Stimulated activated CD8-positive, alpha-beta memory T cell treated with anti-CD3 and anti-CD28 coated beads, Interleukin-15, amount 100 ng/mL, for 4 hours (primary cell): ENCODE measurements around the gene CDSN.

Experiments used
- DNase-seq, 2 donors: peaks; one replicate each; pipeline ENCODE4 v3.0.0-alpha.2; 2020; ENCODE audit warnings: low read depth in 2 of 2

Gene CDSN

DNA sequence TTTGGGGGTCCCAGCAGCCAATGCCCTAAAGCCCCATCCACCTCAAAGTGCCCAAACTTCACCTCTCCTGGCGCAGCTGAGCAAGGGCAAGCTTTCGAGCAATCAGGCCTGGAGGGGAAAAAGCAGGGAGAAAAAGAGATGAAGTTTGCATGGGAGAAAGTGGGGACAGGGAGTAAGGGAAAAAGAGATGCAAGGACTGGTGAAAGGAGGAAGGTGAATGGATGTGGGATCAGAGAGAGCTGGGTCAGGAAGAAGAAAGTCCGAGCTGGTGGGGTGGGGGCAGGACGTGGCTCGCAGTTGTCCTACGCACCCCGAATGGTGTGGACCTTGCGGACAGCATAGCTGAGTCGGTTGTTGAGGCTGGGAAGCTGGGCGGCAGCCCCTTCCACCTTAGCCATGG is 25.1 kb upstream of the CDSN start:
- DNase-seq = no peak

- no peak for DNase-seq
Observed at GRCh38 chr6:31144970-31145340, 24.7 kb upstream of the CDSN start.

- no peak for DNase-seq
Observed at GRCh38 chr6:31144296-31144969, 24.2 kb upstream of the CDSN start.

DNA sequence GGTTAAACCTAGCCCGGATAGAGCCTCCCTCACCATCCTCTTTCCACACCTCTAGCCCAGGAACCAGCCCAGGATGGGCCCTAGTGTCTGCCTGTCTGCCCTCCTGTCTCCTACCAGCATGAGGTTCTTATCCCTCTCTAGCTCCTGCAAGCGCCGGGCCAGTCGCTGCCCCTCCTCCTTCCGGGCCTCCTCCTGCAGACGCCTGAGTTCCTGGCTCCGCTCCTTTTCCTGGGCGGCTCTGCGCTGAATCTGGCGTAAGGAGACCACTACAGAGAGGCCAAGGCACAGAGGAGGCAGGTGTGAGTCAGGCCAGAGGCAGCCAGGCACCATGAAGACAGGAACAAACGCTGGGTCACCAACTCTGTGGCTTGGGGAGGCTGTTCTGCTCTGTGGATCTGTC is 22.9 kb upstream of the CDSN start:
- DNase-seq = no peak

DNA sequence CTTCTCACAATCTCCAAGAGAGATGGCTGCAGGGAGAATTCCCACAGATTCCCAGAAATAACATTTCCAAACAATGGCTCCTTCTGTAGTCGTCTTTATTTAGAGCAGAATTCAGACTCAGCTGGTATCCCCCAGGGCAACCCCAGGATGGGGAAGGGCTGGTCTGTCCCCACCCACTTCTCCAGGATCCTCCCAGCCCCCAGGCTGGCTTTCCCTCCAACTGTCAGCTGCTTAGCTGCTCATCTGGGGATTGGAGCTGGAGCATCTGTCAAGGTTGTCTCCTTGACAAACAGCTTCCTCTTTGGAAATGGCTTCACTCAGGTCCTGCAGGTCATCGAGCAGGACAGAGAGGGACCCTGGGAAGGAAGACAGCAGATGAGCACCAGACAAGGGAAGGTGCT is 22.1 kb upstream of the CDSN start:
- DNase-seq = no peak

DNA sequence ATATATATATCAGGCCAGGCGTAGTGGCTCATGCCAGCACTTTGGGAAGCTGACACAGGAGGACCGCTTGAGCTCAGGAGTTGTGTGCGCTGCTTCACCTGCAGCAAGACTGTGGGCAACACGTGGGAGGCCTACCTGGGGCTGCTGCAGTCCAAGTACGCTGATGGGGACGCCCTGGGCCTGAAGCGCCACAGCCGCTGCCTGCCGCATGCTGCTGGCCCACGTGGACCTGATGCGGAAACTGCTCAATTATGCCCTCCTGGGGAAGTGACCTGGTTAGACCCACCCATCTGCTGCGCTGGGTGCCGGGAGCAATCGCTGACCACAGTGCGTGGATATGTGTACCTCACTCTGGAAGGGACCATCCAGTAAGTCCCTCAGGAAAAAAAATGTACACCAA is 20.4 kb upstream of the CDSN start:
- DNase-seq = no peak

GRCh38 chr6:31139599-31139998 is 19.4 kb upstream of the CDSN start:
- no peak for DNase-seq

- no peak for DNase-seq
Observed at GRCh38 chr6:31138982-31139381, 18.7 kb upstream of the CDSN start, which contains the start of gene PSORS1C2. TSS of gene PSORS1C2 (minus strand) at chr6:31139066. CDS start at chr6:31139026, 40 bp downstream.

- no peak for DNase-seq
Observed at GRCh38 chr6:31135710-31136109, 15.5 kb upstream of the CDSN start.

DNA sequence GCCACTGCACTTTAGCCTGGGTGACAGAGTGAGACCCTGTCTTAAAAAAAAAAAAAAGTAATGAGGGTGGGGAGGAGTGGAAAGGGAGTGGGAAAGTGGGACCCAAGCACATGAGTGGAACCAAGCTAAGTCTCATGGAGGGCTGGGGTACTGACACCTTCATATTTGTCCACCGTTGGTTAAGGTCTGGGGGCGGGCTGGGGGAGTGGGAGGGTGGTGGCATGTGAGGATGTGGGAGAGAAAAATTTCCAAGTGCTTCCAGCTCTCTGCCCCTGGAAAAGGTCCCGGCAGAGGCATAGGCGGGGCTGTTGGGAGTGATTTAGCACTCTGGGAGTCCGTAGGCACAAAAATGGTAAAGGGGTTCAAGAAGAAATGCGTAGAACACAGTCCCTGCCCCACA is 12.6 kb upstream of the CDSN start:
- DNase-seq = no peak

DNA sequence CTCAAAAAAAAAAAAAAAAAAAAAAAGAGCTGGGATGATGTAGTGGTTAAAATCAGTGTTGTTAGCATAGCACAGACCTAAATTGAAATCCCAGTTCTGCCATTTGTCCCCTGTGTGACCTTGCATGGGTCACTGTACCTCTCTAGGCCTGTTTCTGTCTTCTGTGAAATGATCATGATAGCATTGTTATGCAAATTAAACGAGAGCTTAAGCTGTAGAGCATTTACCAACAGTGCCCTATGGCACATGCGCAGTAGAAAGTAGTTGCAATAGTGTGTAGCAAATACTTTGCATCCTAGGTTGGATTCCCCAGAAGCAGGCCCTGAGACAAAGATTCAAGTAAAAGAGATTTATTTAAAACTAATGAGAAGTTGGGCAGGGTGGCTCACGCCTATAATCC is 11.3 kb upstream of the CDSN start:
- no peak for DNase-seq

DNA sequence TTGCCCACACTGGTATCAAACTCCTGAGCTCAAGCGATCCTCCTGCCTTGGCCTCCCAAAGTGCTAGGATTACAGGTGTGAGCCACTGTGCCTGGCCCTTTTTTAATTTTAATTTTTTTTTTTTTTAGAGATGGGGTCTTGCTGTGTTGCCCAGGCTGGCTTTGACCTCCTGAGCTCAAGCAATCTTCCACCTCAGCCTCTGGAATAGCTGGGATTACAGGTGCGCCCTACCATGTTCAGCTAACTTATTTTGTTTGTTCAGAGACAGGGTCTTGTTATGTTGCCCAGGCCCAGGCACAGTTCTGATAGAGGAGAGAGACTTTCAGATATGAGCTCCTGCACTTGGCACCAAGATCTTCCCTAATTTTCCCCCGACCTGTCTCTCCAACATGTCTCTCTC is 10.5 kb upstream of the CDSN start:
- no peak for DNase-seq

DNA sequence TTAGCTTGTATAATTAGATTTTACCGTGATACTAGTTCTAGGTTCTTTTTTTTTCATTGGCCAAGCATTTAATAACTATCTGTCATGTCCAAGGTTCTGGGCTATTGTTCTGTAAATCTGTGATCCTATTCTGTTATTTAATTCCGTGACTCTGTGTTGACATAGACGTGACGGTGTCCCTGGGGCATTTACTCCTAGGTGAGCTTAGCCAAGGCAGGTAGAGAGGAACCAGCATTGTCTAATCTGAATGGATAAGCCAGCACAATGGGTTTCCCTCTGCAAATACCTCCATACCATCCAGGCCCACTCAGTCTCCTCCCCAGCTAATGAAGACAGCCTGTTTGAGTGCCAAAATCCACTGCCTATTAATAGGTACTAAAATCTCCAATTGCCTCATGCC is 8.9 kb upstream of the CDSN start:
- no peak for DNase-seq

DNA sequence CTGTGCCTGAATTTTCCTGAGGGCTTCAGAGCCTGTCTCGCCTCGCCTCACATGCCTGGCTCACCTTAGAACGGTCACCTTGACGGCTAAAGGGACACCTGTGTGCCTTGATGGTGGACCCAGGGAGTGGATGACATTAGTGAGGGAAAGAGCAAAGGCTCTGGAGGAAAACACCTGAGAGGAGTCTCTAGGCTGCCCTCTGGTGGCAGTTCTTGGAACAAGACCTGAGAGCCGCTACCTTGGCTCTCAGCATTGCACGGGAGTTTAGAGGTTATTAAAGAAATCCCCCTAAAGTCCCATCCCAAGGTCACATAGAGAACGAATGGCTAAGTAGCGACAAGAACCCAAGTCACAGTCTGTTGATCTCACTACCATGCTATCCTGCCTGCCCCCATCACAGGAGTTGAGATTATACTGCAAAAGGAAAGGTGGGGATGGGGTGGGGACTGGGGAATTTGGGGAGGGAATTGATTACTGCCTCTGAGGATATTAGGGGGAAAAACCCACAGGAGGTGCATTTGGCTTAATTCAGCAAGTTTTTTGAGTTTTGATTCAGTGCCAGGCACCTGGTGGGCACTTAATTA is 7.9 kb upstream of the CDSN start:
- peak; percentile 19 to 48 for DNase-seq

DNA sequence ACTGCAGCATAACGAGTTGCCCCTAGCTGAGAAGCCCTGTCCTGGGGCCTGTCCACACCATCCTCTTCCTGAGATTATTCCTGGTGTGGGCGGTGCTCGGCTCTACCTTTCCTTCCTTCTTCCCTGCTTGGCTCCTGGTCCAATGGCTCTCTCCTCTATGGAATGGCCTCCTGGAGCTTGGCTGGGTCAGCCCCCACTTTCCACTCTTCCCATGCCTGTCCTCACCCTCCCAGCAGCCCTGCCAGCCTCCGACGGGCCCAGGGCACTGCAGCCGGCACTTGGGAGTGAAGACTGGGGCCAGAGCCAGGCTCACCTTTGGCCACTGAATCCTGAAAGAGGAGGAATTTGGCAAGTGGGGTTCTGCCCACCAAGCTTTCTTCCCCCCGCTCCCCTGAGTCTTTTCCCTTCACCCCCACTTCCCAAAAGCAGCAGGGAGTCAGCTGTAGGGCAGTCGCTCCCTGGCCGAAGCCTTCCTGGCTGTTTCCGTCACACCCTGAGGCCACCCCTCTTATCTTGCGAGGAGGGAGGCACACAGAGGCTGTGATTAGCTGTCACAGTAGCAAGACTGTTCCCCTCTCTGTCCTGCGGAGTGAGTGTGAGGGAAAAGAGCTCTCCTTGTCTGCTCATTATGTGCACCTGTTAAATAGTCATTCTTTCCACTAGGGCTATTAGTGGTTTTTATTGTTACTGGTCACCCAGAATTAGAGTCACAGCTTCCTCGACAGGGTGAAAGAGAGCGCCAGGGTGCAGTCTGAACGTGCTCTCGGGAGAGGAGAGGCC is 6.3 kb upstream of the CDSN start:
- no peak for DNase-seq

DNA sequence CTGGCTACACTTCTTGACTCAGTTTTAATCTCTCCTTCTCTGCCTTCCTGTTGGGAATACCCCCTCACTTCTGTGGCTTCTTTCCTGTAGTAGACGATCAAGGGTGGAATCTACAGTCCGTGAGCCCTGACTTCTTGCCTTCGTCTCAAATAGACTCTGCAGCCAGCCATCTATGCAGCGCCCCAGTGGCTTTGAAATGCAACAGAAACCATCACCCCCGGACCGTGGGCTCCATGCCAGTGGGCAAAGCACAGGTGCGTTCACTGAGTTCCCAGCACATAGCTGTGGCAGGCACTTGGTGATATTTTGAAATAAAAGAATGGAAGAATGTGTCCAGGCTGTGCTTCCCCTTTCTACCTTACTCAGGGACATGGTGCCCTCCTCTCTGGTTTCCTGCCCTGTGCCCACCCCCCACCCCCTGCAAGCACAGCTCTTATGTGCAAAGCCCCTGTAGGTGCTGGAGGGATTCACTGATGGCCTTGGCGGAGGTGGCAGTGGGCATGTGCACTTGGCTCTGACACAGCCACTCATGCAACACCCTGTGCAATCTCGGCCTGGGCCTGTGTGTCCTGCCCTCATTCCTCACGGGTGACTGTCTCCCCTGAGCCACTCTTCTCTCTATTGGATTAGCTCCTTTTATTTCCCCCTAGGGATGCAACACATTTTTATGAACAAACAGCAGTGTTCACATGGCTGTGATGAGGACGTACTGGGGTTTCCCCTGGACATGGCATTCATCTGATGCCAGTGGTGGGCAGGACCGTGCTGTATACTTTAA is 5.5 kb upstream of the CDSN start:
- DNase-seq = no peak

GRCh38 chr6:31125162-31125561 is 4.9 kb upstream of the CDSN start:
- DNase-seq = no peak

DNA sequence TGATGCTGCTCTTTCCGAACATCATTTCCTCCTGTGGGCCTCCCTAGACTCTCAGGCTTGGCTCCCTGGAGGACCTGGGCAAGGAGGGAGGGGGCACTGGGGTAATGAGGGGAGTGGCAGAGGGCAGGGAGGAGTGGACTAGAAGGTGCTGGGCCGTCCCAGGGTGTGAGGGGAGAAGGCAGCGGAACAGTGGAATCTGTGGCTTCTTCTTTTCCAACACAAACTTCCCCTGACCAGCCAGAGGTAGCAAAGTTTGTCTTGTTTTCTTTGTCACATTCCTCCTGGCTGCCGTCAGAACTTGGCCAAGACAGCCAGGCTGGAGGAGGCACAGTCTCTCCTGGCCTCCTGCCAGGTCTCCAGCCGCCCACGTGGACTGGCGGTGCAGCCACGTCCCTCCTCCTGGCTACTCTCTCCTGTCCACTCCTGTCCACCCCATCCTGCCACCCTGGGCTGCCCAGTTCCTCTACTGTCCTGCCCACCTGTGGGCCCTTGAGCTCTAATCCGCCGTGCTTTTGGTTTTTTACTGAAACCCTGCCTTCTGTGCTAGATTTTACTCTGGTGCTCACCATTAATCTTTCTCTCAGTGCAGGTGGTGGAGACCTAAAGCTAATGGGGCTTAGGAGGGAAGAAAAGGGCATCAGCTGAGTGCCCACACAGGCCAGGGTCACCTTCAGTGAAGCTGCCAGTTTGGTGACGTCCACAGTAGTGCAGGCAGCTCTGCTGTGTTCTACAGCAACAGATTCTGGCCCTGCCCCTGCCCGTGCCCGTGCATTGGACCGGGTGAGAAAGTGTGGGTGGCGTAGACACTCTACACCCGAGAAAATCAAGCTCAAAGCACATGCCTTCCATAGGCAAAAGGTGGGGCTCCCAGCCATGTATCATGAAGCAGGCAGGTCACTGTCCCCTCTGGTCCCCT is 2.8 kb upstream of the CDSN start:
- DNase-seq = no peak

DNA sequence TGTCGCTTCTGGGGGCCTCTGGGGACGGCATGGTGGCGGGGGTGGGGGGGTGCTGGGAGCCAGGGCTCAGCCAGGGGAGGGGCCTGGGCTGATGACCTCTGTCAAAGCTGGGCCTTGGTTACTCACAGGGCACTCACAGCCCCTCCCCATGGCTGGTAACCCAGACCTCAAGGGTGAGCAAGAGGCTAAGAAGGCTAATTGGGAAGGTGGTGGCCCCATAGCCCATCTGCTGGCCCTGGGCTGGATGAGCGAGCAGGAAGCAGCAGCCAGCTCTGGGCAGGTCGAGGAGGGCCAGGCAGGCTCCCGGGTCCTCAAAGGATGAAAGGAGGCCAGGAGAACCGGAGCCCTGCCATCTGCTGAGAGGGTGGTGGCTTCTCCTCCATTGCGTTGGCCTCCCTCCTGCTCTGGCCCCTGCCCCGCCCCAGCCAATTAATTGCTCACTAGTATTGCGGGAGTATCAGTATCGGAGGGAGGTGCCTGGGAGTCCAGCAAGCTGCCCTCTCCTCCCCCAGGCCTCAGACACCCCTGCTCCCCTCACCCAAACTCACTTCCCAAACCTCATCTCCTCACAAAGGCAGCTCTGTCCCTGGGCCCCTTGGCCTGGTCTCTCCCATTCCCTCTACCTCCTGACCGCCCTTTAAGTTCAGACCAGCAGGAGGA is 1.0 kb upstream of the CDSN start:
- DNase-seq = no peak

- DNase-seq = no peak
Observed at GRCh38 chr6:31118178-31118577, 2.1 kb downstream of the CDSN start.
